Uterus (tissue), 2 donors: ENCODE measurements around the gene CCDC69.

Experiments
- POLR2A ChIP-seq, 2 donors: fragments of 450-650 bp; IDR thresholded peaks; one replicate each; pipeline ENCODE4 v1.6.1; 2016; ENCODE audit warnings: antibody characterized with exemption in 2 of 2, mild to moderate bottlenecking in 1 of 2, moderate library complexity in 1 of 2
- TF ChIP-seq, protein P1 (sequence below), 4 experiments: fragments of 200-600 bp in 2 of 4; fragments of 450-650 bp in 2 of 4; sonication (generic) in 2 of 4; IDR thresholded peaks; one replicate each; pipeline ENCODE4 v1.5.1; 2016 to 2019; ENCODE audit warnings: antibody characterized with exemption in 4 of 4, mild to moderate bottlenecking in 2 of 4, moderate library complexity in 1 of 4

DNA sequence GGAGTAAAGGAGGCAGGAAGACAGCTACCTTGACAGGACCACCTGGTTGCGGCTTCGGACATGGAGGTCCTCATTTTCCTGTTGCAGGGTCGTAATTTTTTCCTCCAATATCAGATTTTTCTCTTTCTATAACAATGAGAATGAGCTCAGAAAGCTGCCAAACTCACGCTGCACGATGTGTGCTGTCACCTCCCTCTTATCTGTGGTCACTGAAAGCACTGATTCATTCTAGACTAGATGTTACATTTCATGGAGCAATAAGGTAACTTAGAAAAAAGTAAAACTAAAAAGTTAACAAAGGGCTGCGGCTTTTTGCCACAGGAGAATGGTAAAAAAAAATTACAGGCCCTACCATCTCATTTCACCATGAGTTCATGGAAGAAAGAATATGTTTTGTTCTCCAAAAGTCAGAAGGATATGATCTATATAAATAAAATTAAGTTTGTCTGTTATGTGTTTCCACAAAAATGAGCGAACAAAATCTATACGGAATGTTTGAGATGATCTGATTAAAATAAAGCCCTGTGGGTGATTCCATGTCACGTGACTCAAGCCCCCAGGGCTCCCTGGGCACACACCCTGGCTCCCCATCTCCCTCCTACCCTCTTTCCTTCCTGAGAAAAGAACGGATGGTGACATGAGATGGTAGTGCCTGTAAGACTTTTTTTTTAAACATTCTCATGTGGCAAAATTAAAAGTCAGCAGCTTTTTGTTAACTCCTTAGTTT is 39.4 kb downstream of the CCDC69 start:
- TF ChIP-seq POLR2A (IDR thresholded peaks at IDR 0.05), result no peak
- TF ChIP-seq, protein P1, sequence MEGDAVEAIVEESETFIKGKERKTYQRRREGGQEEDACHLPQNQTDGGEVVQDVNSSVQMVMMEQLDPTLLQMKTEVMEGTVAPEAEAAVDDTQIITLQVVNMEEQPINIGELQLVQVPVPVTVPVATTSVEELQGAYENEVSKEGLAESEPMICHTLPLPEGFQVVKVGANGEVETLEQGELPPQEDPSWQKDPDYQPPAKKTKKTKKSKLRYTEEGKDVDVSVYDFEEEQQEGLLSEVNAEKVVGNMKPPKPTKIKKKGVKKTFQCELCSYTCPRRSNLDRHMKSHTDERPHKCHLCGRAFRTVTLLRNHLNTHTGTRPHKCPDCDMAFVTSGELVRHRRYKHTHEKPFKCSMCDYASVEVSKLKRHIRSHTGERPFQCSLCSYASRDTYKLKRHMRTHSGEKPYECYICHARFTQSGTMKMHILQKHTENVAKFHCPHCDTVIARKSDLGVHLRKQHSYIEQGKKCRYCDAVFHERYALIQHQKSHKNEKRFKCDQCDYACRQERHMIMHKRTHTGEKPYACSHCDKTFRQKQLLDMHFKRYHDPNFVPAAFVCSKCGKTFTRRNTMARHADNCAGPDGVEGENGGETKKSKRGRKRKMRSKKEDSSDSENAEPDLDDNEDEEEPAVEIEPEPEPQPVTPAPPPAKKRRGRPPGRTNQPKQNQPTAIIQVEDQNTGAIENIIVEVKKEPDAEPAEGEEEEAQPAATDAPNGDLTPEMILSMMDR (IDR thresholded peaks at IDR 0.05), result no peak
